Kidney epithelial cell (primary cell): ENCODE measurements around the gene DLGAP1. TPM values are rescaled to one million over a fixed set of nuclear protein-coding genes. Genes with fewer than 3 reads are reported as not detected.

Experiments
- DNase-seq: peaks from one replicate; pipeline ENCODE4 v3.0.0-alpha.2; 2010; ENCODE audit warnings: low read depth
- H3K27me3 ChIP-seq: 2 replicates; pipeline ENCODE4 v1.6.0; 2011; ENCODE audit warnings: low read length; ENCODE audit not compliant: control insufficient read depth, insufficient read depth
- H3K36me3 ChIP-seq: 2 replicates; pipeline ENCODE4 v1.5.1; 2011; ENCODE audit warnings: low read length; ENCODE audit not compliant: control insufficient read depth, insufficient read depth
- H3K4me3 ChIP-seq: 2 replicates; pipeline ENCODE4 v1.5.1; 2011; ENCODE audit warnings: low read depth, mild to moderate bottlenecking, control low read depth, low read length
- CTCF ChIP-seq: IDR thresholded peaks from 2 replicates; pipeline ENCODE4 v1.5.1; 2011; ENCODE audit warnings: mild to moderate bottlenecking, moderate library complexity, low read length, control low read depth, inconsistent platforms; ENCODE audit not compliant: insufficient read depth, poor library complexity, severe bottlenecking
- total RNA-seq: library from RNA; depleted of rRNA; stranded (reverse); fragments of >200 nt; gene quantifications from 2 replicates; pipeline ENCODE4 v1.2.3, GENCODE V29; 2015

DLGAP1 gene
- total RNA-seq, 1 donor from 2014 or later, result 2.6 TPM

DNA sequence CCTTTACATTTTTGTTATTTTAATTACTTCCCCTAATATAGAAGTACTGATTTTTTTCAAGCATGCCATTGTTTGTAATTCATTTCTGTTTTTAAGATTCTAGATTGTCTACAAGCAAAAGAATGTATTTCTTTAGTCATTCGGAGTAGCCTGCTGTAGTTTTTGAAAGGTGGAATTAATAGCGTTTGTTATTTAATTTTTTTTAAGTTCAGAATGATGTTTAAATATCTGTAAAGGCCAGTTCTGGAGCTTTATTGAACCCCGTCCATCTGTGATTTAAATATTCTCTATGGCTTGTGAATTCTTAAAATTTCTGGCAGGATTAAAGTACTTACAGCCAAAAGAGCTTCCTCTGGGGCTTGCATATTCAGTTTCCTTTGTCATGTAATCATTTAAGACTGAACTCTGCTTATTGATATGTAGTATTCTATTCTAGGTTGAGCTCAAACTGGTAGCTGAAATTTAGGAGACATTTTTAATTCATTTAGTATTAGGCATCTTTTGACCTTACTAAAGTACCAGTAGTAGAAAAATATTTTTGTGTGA, 999.9 kb downstream of the DLGAP1 start:
- no peak for TF ChIP-seq CTCF
- Histone ChIP-seq H3K27me3 (no peaks in the 10 kb centered on the region), H3K4me3 (peak overlapping the region; percentile 93), H3K36me3 (peaks cover 4% of the 10 kb centered on the region)
- DNase-seq, result no peak

DNA sequence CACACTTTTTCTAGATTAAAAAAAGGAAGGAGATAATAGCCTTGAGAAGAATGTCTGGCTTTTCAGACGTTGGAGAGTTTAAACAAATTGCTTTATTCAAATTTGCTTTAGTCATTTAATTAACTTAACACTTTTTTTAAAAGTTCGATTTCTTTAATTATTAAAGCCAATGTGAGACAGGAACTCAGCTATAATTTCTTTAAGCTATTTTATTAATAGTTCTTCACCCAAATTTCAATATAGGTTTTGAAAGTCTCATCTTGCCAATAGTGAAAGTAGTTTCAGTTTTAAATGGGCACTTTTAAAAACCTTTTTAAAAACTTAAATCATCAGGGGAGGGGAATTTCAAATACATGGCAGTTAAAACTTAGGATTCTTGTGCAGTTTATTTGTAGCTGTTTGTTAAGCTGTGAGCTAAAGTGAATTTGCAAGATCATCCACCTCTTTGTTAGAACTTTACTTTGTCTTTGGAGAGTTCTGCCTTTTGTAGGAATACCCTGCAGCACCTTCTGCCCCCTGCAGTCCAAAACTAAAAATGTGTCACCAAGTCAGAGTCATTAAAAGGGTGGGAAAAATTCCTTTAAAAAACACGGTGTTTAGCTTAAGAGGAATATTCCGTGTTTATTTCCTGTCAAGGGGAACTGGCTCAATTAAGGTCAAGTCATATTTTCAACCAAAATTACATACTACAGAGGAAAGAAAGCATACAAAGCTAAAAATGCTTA, 1000.6 kb downstream of the DLGAP1 start:
- no peak for DNase-seq
- H3K36me3 ChIP-seq, result peaks cover 4% of the 10 kb centered on the region
- peak; percentile 68 for TF ChIP-seq CTCF
- H3K4me3 ChIP-seq, result peak overlapping the region; percentile 93
- no peaks in the 10 kb centered on the region for H3K27me3 ChIP-seq

DNA sequence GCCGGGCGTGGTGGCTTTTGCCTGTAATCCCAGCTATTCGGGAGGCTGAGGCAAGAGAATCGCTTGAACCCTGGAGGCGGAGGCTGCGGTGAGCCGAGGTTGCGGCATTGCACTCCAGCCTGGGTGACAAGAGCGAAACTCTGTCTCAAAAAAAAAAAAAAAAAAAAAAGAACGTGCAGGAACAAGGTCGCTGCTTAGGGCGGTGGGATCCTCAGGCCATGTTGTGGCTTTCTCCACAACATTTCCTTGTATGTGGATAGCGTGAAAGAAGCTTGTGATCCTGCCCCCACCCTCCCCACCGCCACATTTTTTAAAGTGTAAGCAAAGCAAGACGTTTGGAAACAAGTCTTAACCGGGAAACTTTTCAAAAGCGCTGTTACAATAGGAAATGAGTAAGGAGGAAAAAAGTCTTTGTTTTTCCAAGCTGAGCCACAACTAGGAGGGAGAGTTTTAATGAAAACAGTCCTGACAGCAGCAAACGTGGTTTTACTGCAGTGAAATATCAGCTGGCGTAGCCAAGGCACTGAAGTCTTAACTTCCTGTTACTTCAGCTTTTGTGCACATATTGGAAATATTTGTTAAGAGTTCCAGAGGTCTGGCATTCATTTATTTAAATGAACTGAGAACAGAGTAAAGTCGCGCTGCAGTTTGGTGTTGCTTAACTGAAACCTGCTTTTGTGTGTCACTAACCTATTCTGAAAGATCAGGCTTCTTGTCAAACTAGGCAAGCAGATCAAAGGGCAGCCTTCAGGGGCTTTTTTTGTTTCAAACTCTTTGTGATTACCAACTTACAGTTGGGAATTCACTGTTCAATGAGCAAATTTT, 1001.4 kb downstream of the DLGAP1 start:
- TF ChIP-seq CTCF, result no peak
- Histone ChIP-seq H3K4me3 (peak overlapping the region; percentile 93), H3K27me3 (no peaks in the 10 kb centered on the region), H3K36me3 (peaks cover 3% of the 10 kb centered on the region)
- DNase-seq, result no peak

GRCh38 chr18:3452750-3453539, 1002.2 kb downstream of the DLGAP1 start:
- H3K4me3 ChIP-seq, result peak overlapping the region; percentile 93
- H3K36me3 ChIP-seq, result peaks cover 3% of the 10 kb centered on the region
- no peak for DNase-seq
- no peaks in the 10 kb centered on the region for H3K27me3 ChIP-seq
- TF ChIP-seq CTCF, result no peak

GRCh38 chr18:3451989-3452749, 1002.9 kb downstream of the DLGAP1 start:
- H3K27me3 ChIP-seq, result no peaks in the 10 kb centered on the region
- no peaks in the 10 kb centered on the region for H3K36me3 ChIP-seq
- TF ChIP-seq CTCF, result no peak
- peak overlapping the region; percentile 93 for H3K4me3 ChIP-seq
- DNase-seq, result no peak
